GM12864 (cell line): Measurements from ENCODE around the gene KIF1A.

Experiments
- DNase-seq: peaks from one replicate; pipeline ENCODE4 v3.0.0-alpha.2; 2011; ENCODE audit warnings: low read depth
- H3K4me3 ChIP-seq: 2 replicates; pipeline ENCODE4 v1.5.1; 2011; ENCODE audit warnings: mild to moderate bottlenecking, low read depth, low read length, control low read depth
- CTCF ChIP-seq: IDR thresholded peaks from 2 replicates; pipeline ENCODE4 v1.5.1; 2011; ENCODE audit warnings: low read depth, mild to moderate bottlenecking, moderate library complexity, low read length, control low read depth, inconsistent platforms; ENCODE audit errors: missing control alignments

The KIF1A gene

GRCh38 chr2:240819858-240820606, at the start of gene KIF1A:
KIF1A (minus strand) TSS chr2:240820219; CDS start chr2:240797752, 22,467 bp downstream.
- no peak within 1 kb of the TSS for H3K4me3 ChIP-seq
- no peak for DNase-seq
- no peak for TF ChIP-seq CTCF

GRCh38 chr2:240869109-240869955, 49.3 kb upstream of the KIF1A start:
- TF ChIP-seq CTCF = no peak
- no peak overlapping the region for H3K4me3 ChIP-seq
- DNase-seq = no peak

- DNase-seq = no peak
- H3K4me3 ChIP-seq = no peak within 1 kb of the TSS
- no peak for TF ChIP-seq CTCF
Measured at GRCh38 chr2:240868286-240869108, 48.5 kb upstream of the KIF1A start, which contains the start of gene AGXT. AGXT (plus strand) TSS chr2:240868824; CDS start chr2:240868866, 42 bp downstream.

- no peak overlapping the region for H3K4me3 ChIP-seq
- no peak for TF ChIP-seq CTCF
- no peak for DNase-seq
Measured at GRCh38 chr2:240865391-240865790, 45.4 kb upstream of the KIF1A start.

GRCh38 chr2:240864475-240864874, 44.5 kb upstream of the KIF1A start:
- H3K4me3 ChIP-seq = no peak overlapping the region
- TF ChIP-seq CTCF = no peak
- DNase-seq = no peak

GRCh38 chr2:240861547-240861946, 41.5 kb upstream of the KIF1A start:
- H3K4me3 ChIP-seq = no peak overlapping the region
- TF ChIP-seq CTCF = no peak
- no peak for DNase-seq
